ENCODE results near the gene FBXL13. TPM values are rescaled to one million over a fixed set of nuclear protein-coding genes. Genes with fewer than 3 reads are reported as not detected.

FBXL13 gene
- total and polyA plus RNA-seq, 2 of the 8 experiments (the other 6 are each of a cell fraction or from before 2014, with no cell fraction given): 1.2 to 2.8 TPM

DNA sequence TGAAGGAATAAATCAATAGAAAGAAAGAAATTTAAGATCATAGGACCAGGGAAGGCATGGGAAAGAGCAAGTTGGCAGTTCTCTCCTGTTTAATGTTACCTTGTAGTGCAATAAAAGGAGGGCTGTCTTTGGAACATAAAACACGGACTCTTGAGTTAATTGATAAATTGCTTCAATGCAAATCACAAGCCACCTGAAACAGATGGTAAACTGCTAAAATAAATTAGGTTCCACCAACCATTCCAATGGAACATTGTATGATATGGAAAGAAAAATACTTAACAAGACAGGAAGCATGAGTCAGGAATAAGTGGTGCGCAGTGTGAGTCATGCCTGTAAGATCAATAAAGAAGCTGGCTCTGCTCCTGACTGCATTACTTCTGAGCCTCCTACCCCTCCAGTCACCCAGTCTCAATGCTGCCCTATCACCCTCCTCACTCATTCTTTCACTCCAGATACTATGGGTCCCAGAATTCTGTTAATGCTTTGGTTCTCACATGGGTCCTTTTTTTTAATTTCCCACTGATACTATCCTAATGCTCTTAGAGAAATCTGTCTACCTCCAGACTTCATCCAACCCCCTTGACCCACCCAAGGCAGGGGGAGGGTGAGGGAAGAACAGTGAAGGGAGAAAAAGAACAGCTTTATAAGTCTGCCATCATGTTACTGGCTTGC lies 82.9 kb downstream of the FBXL13 start:
- Histone ChIP-seq H3K14ac (ENCODE audit: insufficient read length) (no peak overlapping the region), H3K23ac (ENCODE audit: insufficient read length) (no peak overlapping the region), H3K27me3 (replicated peaks in 1 of 4; ENCODE audit: control insufficient read depth in 3 of 4, extremely low read depth in 1 of 4, insufficient read depth in 3 of 4, low read length in 3 of 4) (no peaks in the 10 kb centered on the region; a peak in 1 of 7 replicates), H2BK5ac (ENCODE audit: low read depth, low read length) (no peak overlapping the region), H2BK15ac (ENCODE audit: low read length) (no peak overlapping the region), H3K4ac (replicated peaks; ENCODE audit: insufficient read length, low read depth, low read length) (no peak overlapping the region), H3K56ac (replicated peaks; ENCODE audit: insufficient read length, low read depth, low read length) (no peak overlapping the region), H4K91ac (replicated peaks; ENCODE audit: insufficient read length, low read length) (no peak overlapping the region), H2AK5ac (ENCODE audit: low read depth, low read length) (no peak overlapping the region), H3K36me3 (ENCODE audit: control insufficient read depth in 2 of 4, insufficient read depth in 4 of 4, low read length in 3 of 4) (no peaks in the 10 kb centered on the region), H2BK20ac (ENCODE audit: low read length) (no peak overlapping the region), H3K4me2 (ENCODE audit: insufficient read depth in 1 of 2, low read depth in 2 of 2, low read length in 2 of 2) (no peak overlapping the region), H3K79me2 (ENCODE audit: control insufficient read depth in 1 of 2, insufficient read depth in 2 of 2, low read length in 2 of 2) (no peaks in the 10 kb centered on the region), H3K79me1 (ENCODE audit: low read depth, low read length) (no peaks in the 10 kb centered on the region), H3K23me2 (ENCODE audit: low read depth, low read length) (no peaks in the 10 kb centered on the region), H4K5ac (ENCODE audit: insufficient read length, low read depth, low read length) (no peak overlapping the region), H2AFZ (ENCODE audit: low read length) (no peak overlapping the region), H3K9me3 (ENCODE audit: insufficient read depth in 2 of 2, low read depth in 1 of 2, low read length in 1 of 2) (peaks cover 0 to 3% of the 10 kb centered on the region in 2 experiments; a peak in 2 of 4 replicates), H3K9ac (replicated peaks in 1 of 4; ENCODE audit: extremely low read depth in 1 of 4, low read depth in 3 of 4, low read length in 3 of 4) (no peak overlapping the region), H2BK120ac (replicated peaks; ENCODE audit: low read depth, low read length) (no peak overlapping the region), H3K18ac (ENCODE audit: extremely low read depth, low read length) (no peak overlapping the region), H3K27ac (ENCODE audit: low read depth, low read length) (no peak overlapping the region), H4K8ac (ENCODE audit: extremely low read depth, insufficient read depth, low read length) (no peak overlapping the region), H2BK12ac (ENCODE audit: low read depth, low read length) (no peak overlapping the region), H4K20me1 (replicated peaks in 1 of 2; ENCODE audit: control insufficient read depth in 1 of 2, insufficient read depth in 2 of 2, low read length in 2 of 2) (no peaks in the 10 kb centered on the region), H3K4me3 (ENCODE audit: extremely low read depth in 1 of 4, insufficient read depth in 2 of 4, low read depth in 3 of 4, low read length in 4 of 4) (no peak overlapping the region), H3K4me1 (replicated peaks in 1 of 4; ENCODE audit: control insufficient read depth in 3 of 4, insufficient read depth in 4 of 4, low read length in 3 of 4) (no peaks in the 10 kb centered on the region)
- no peak for TF ChIP-seq SRF (IDR thresholded peaks at IDR 0.05; ENCODE audit: low read depth, low read length)
- WGBS, 2 experiments (ENCODE audit: extremely low coverage in 1 of 2, insufficient coverage in 1 of 2, insufficient read length in 1 of 2, insufficient replicate concordance in 2 of 2, low coverage in 1 of 2, low lambda C conversion rate in 2 of 2, missing lambda C conversion rate in 1 of 2): 86% methylated on average over 2 of the region's 2 CpGs; no CpG with 5 or more reads in 1 of the 2 experiments
- ChIA-PET POLR2A (ENCODE audit: partially characterized antibody) (no interaction called here), CTCF (ENCODE audit: partially characterized antibody) (interaction anchor here (1.1 kb wide), 1 partner anchor 75 kb away, joined by 3 read pairs; no protein-coding TSS in a partner anchor)
- FAIRE-seq (no peak), DNase-seq (ENCODE audit: low read depth in 1 of 2, low spot score in 2 of 2) (no peak)

Data from H1 (cell line).